GM12878 (cell line): ENCODE results near the gene TXNDC16. TPM values are rescaled to one million over a fixed set of nuclear protein-coding genes. Genes with fewer than 3 reads are reported as not detected.

ENCODE experiments used
- ATAC-seq: fragments of 200-7000 bp; cut with Tn5 transposase; 3 replicates; pipeline ENCODE4 v1.9.1; 2020; ENCODE audit warnings: mild to moderate bottlenecking, moderate library complexity
- BruUV-seq: library from RNA; stranded (reverse); fragments of 400-500 nt; replicated peaks from 2 replicates; lab custom pipeline; 2021; lab: Mats Ljungman, UMichigan
- CTCF ChIA-PET: fragments of 300-600 bp; sonication (Branson Sonifier 250); formaldehyde crosslinking; extraction: SDS; loops from one replicate; lab custom pipeline; 2021; ENCODE audit warnings: inconsistent platforms; lab: Yijun Ruan, JAX
- POLR2A ChIA-PET: fragments of 350-600 bp; formaldehyde crosslinking; extraction: SDS; loops from one replicate; lab custom pipeline; 2021; ENCODE audit warnings: inconsistent platforms; lab: Charles Lee
- RAD21 ChIA-PET: fragments of 300-600 bp; sonication (Branson Sonifier 250); formaldehyde crosslinking; loops from one replicate; lab custom pipeline; 2023; ENCODE audit warnings: antibody characterized with exemption; ENCODE audit not compliant: unreplicated experiment; lab: Charles Lee
- SMC1A ChIA-PET: fragments of 300-600 bp; sonication (Branson Sonifier 250); formaldehyde crosslinking; loops from one replicate; lab custom pipeline; 2023; ENCODE audit not compliant: unreplicated experiment, uncharacterized antibody; lab: Charles Lee
- DNase-seq: peaks from one replicate; pipeline ENCODE4 v3.0.0-alpha.2; 2011; ENCODE audit warnings: low read depth, low spot score
- FAIRE-seq: peaks from 3 replicates; lab custom pipeline; 2011; peaks lifted over from hg19 to GRCh38; lab: Jason Lieb, UNC
- H2AFZ ChIP-seq: 2 replicates; pipeline ENCODE4 v1.6.0; 2011; ENCODE audit warnings: low read depth, low read length, control low read depth; ENCODE audit not compliant: control insufficient read depth
- H3K27ac ChIP-seq: 2 replicates; pipeline ENCODE4 v1.5.1; 2011; ENCODE audit warnings: control low read depth; ENCODE audit not compliant: control insufficient read depth, insufficient read depth
- H3K27me3 ChIP-seq, 2 experiments: replicated peaks in 1 of 2; 2 replicates each; pipeline versions ENCODE4 v1.6.0 to v1.6.1; 2011; ENCODE audit warnings: low read length in 1 of 2; ENCODE audit not compliant: control insufficient read depth in 2 of 2, insufficient read depth in 2 of 2
- H3K36me3 ChIP-seq, 2 experiments: 2 replicates each; pipeline ENCODE4 v1.5.1; 2011; ENCODE audit warnings: low read length in 1 of 2; ENCODE audit not compliant: control insufficient read depth in 2 of 2, insufficient read depth in 2 of 2
- H3K4me1 ChIP-seq: 2 replicates; pipeline ENCODE4 v1.6.1; 2011; ENCODE audit warnings: mild to moderate bottlenecking, low read length, moderate library complexity, mixed read lengths; ENCODE audit not compliant: control insufficient read depth, insufficient read depth
- H3K4me2 ChIP-seq: 2 replicates; pipeline ENCODE4 v1.6.0; 2011; ENCODE audit warnings: control low read depth; ENCODE audit not compliant: control insufficient read depth, insufficient read depth
- H3K4me3 ChIP-seq: fragments of 200-600 bp; sonication (generic); 2 replicates; pipeline ENCODE4 v1.5.1; 2016
- H3K79me2 ChIP-seq: 2 replicates; pipeline ENCODE4 v1.6.0; 2011; ENCODE audit warnings: low read length; ENCODE audit not compliant: control insufficient read depth, insufficient read depth
- H3K9ac ChIP-seq: 2 replicates; pipeline ENCODE4 v1.8.0; 2011; ENCODE audit warnings: low read length, control low read depth, mixed read lengths; ENCODE audit not compliant: control insufficient read depth, insufficient read depth
- H3K9me3 ChIP-seq: replicated peaks from 3 replicates; pipeline ENCODE4 v1.5.1; 2011; ENCODE audit warnings: mild to moderate bottlenecking, low read length; ENCODE audit not compliant: control insufficient read depth, insufficient read depth
- H4K20me1 ChIP-seq: 2 replicates; pipeline ENCODE4 v1.6.0; 2011; ENCODE audit not compliant: control insufficient read depth, insufficient read depth
- BACH1 ChIP-seq: fragments of 450-650 bp; IDR thresholded peaks from 2 replicates; pipeline ENCODE4 v1.6.1; 2017; ENCODE audit warnings: mild to moderate bottlenecking, borderline replicate concordance
- CBX3 ChIP-seq: fragments of 200-600 bp; sonication (generic); IDR thresholded peaks from 2 replicates; pipeline ENCODE4 v1.6.1; 2016; ENCODE audit warnings: low read depth, borderline replicate concordance
- CREB1 ChIP-seq: IDR thresholded peaks from 2 replicates; pipeline ENCODE4 v1.6.1; 2012; ENCODE audit warnings: low read depth, mild to moderate bottlenecking, inconsistent platforms
- FOXK2 ChIP-seq: fragments of 450-650 bp; IDR thresholded peaks from 2 replicates; pipeline ENCODE4 v1.6.1; 2017; ENCODE audit warnings: mild to moderate bottlenecking, moderate library complexity
- HDAC6 ChIP-seq: fragments of 200-600 bp; sonication (generic); IDR thresholded peaks from one replicate; pipeline ENCODE4 v1.8.0; 2017; ENCODE audit warnings: antibody characterized with exemption; ENCODE audit not compliant: unreplicated experiment
- JUNB ChIP-seq: IDR thresholded peaks from 2 replicates; pipeline ENCODE4 v1.6.1; 2016; ENCODE audit warnings: antibody characterized with exemption, mild to moderate bottlenecking
- NRF1 ChIP-seq: conservative IDR thresholded peaks from 2 replicates; pipeline ENCODE4 v1.6.1; 2011; ENCODE audit warnings: mild to moderate bottlenecking, low read depth, low read length, improper control_type of control experiment
- POLR2AphosphoS2 ChIP-seq: IDR thresholded peaks from 2 replicates; pipeline ENCODE4 v1.6.1; 2011; ENCODE audit warnings: low read depth, mild to moderate bottlenecking, low read length, improper control_type of control experiment, moderate library complexity
- TAF1 ChIP-seq: IDR thresholded peaks from 2 replicates; pipeline ENCODE4 v1.6.1; 2011; ENCODE audit warnings: mild to moderate bottlenecking, low read depth, low read length, borderline replicate concordance
- YY1 ChIP-seq: IDR thresholded peaks from 2 replicates; pipeline ENCODE4 v1.6.1; 2011; ENCODE audit warnings: low read depth, mild to moderate bottlenecking, low read length
- ZNF207 ChIP-seq: fragments of 450-650 bp; IDR thresholded peaks from 2 replicates; pipeline ENCODE4 v1.6.1; 2014; ENCODE audit warnings: antibody characterized with exemption, mild to moderate bottlenecking, borderline replicate concordance
- ZSCAN29 ChIP-seq: fragments of 450-650 bp; IDR thresholded peaks from 2 replicates; pipeline ENCODE4 v1.6.1; 2017; ENCODE audit warnings: mild to moderate bottlenecking, moderate library complexity
- WGBS: methylation state at CpG from one replicate; pipeline ENCODE4 v1.1.6; 2016; ENCODE audit warnings: low lambda C conversion rate; ENCODE audit not compliant: insufficient replicate concordance, insufficient coverage; ENCODE audit errors: missing lambda C conversion rate; 5-methylcytosine and 5-hydroxymethylcytosine counted together
- in situ Hi-C: fragments of 300-500 bp; cut with MboI; formaldehyde crosslinking; loops from 9 replicates; pipeline ENCODE4 v1.14.3; 2018; ENCODE audit warnings: mixed read lengths
- intact Hi-C: fragments of 100-400 bp; cut with micrococcal nuclease; formaldehyde crosslinking; loops from one replicate; pipeline ENCODE4 v1.14.2; 2022; ENCODE audit not compliant: unreplicated experiment
- polyA plus RNA-seq, 11 experiments: library from polyadenylated mRNA; depleted of rRNA in 4 of 11; unstranded in 6 of 11; stranded (reverse) in 5 of 11; fragments of >200 nt; fragmentation: Nextera tagmentation in 4 of 11; fragmentation: Illumina TruSeq in 1 of 11; extraction: Ambion mirVana in 4 of 11; extraction: Trizol in 1 of 11; gene quantifications; 1 replicate in 1 of 11; 2 replicates in 10 of 11; pipeline versions ENCODE4 v1.2.1 to v1.2.3, GENCODE V29; 2011 to 2016; ENCODE audit warnings: inconsistent platforms in 2 of 11, missing spikeins in 2 of 11, low read depth in 1 of 11
- total RNA-seq, 4 experiments: library from RNA; depleted of rRNA in 3 of 4; stranded (reverse); fragments of >200 nt in 3 of 4; fragmentation: Illumina TruSeq in 1 of 4; extraction: Trizol in 1 of 4; gene quantifications; 2 replicates each; pipeline versions ENCODE4 v1.2.1 to v1.2.3, GENCODE V29; 2013 to 2021
- TF ChIP-seq, protein P1 (sequence below): IDR thresholded peaks from 2 replicates; pipeline ENCODE4 v1.6.1; 2011; ENCODE audit warnings: borderline replicate concordance, low read depth, mild to moderate bottlenecking, moderate library complexity, low read length; ENCODE audit not compliant: insufficient read depth, poor library complexity, severe bottlenecking
- TF ChIP-seq, protein P2 (sequence below): fragments of 450-650 bp; IDR thresholded peaks from 2 replicates; pipeline ENCODE4 v1.6.1; 2017; ENCODE audit warnings: antibody characterized with exemption, mild to moderate bottlenecking, moderate library complexity

The TXNDC16 gene
- total and polyA plus RNA-seq, 10 of the 15 experiments (the other 5 are each of a cell fraction or from before 2014, with no cell fraction given) = 1.2 to 7.9 (median 5.5) TPM

DNA sequence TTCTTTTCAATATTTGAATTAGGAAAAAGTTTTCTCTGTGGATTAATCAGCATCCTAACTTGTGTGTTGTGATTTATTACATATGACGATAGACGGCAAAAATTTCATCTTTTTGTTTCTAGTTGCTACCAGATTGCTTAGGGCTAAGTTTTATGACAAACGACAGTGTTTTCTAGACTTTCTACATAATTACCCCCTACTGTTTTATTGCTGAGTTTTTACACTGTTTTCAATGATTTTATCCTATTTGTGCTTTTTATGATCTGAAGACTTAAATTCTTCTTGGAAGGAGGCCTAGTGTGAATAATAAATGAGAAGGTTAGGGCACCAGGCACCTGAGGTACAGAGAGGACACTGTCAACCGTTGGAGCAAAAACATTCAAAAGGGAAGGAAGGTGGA lies 88.1 kb downstream of the TXNDC16 start:
- Histone ChIP-seq H3K4me2 (no peak overlapping the region), H2AFZ (no peak overlapping the region), H3K4me1 (no peaks in the 10 kb centered on the region), H3K27me3 (no peaks in the 10 kb centered on the region), H3K9me3 (no peaks in the 10 kb centered on the region; the same call in 1 of the 3 replicates)
- RAD21 ChIA-PET = no interaction called here
- no TSS peak for BruUV-seq
- DNase-seq = no peak
- no peak for TF ChIP-seq ZNF207
- no peak for TF ChIP-seq YY1
- no peak for TF ChIP-seq CBX3
- no peak for TF ChIP-seq NRF1
- no peak for TF ChIP-seq FOXK2
- no peak for TF ChIP-seq TAF1
- TF ChIP-seq, protein P1, sequence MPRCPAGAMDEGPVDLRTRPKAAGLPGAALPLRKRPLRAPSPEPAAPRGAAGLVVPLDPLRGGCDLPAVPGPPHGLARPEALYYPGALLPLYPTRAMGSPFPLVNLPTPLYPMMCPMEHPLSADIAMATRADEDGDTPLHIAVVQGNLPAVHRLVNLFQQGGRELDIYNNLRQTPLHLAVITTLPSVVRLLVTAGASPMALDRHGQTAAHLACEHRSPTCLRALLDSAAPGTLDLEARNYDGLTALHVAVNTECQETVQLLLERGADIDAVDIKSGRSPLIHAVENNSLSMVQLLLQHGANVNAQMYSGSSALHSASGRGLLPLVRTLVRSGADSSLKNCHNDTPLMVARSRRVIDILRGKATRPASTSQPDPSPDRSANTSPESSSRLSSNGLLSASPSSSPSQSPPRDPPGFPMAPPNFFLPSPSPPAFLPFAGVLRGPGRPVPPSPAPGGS = no peak
- no peak for TF ChIP-seq HDAC6
- TF ChIP-seq, protein P2, sequence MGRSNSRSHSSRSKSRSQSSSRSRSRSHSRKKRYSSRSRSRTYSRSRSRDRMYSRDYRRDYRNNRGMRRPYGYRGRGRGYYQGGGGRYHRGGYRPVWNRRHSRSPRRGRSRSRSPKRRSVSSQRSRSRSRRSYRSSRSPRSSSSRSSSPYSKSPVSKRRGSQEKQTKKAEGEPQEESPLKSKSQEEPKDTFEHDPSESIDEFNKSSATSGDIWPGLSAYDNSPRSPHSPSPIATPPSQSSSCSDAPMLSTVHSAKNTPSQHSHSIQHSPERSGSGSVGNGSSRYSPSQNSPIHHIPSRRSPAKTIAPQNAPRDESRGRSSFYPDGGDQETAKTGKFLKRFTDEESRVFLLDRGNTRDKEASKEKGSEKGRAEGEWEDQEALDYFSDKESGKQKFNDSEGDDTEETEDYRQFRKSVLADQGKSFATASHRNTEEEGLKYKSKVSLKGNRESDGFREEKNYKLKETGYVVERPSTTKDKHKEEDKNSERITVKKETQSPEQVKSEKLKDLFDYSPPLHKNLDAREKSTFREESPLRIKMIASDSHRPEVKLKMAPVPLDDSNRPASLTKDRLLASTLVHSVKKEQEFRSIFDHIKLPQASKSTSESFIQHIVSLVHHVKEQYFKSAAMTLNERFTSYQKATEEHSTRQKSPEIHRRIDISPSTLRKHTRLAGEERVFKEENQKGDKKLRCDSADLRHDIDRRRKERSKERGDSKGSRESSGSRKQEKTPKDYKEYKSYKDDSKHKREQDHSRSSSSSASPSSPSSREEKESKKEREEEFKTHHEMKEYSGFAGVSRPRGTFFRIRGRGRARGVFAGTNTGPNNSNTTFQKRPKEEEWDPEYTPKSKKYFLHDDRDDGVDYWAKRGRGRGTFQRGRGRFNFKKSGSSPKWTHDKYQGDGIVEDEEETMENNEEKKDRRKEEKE = no peak
- no peak for TF ChIP-seq CREB1
- no peak for TF ChIP-seq POLR2AphosphoS2
- TF ChIP-seq BACH1 = no peak
- no peak for TF ChIP-seq ZSCAN29
- no peak for TF ChIP-seq JUNB
- TF ChIP-seq, all 136 proteins: peak for 0
- peaks cover 0 to 4% of the 10 kb centered on the region in 2 experiments; a peak in 1 of 4 replicates for H3K36me3 ChIP-seq
- FAIRE-seq (no peak), ATAC-seq (no peak)
- no peak overlapping the region for H3K9ac ChIP-seq
- SMC1A ChIA-PET = no interaction called here
- intact Hi-C loops = no loop called here
- H3K27ac ChIP-seq = no peak overlapping the region
- CTCF ChIA-PET = no interaction called here
- WGBS = 94% methylated on average over 4 of the region's 4 CpGs
- H4K20me1 ChIP-seq = no peaks in the 10 kb centered on the region
- in situ Hi-C loops = no loop called here
- no peaks in the 10 kb centered on the region for H3K79me2 ChIP-seq
- H3K4me3 ChIP-seq = no peak overlapping the region
- POLR2A ChIA-PET = no interaction called here
